ENCODE results near the gene GRIN3A. TPM values are rescaled to one million over a fixed set of nuclear protein-coding genes. Genes with fewer than 3 reads are reported as not detected.

GRIN3A gene
- total RNA-seq, 4 donors from 2014 or later, result under 0.01 to 0.06 TPM; not detected in 2

- no peak for DNase-seq
- no peak for TF ChIP-seq CTCF (IDR thresholded peaks at IDR 0.05)
- TF ChIP-seq POLR2A (IDR thresholded peaks at IDR 0.05), result no peak
- intact Hi-C loops (cut with DNase I), result no loop called here
- Histone ChIP-seq H3K27me3 (no peaks in the 10 kb centered on the region), H3K9me3 (no peaks in the 10 kb centered on the region), H3K4me3 (no peak overlapping the region), H3K4me1 (no peaks in the 10 kb centered on the region), H3K27ac (no peak overlapping the region), H3K36me3 (no peaks in the 10 kb centered on the region)
- 57 to 69% methylated on average over 2 of the region's 2 CpGs for WGBS, 2 donors
These were observed 74.0 kb downstream of the GRIN3A start for GRCh38 chr9:101664453-101664852.

GRCh38 chr9:101652601-101653175 is 85.8 kb downstream of the GRIN3A start:
- no peak for DNase-seq
- H3K9me3 ChIP-seq, result no peaks in the 10 kb centered on the region
- no peaks in the 10 kb centered on the region for H3K27me3 ChIP-seq
- no peak overlapping the region for H3K27ac ChIP-seq
- no peak overlapping the region for H3K4me3 ChIP-seq
- intact Hi-C loops (cut with DNase I), result no loop called here
- TF ChIP-seq POLR2A (IDR thresholded peaks at IDR 0.05), result no peak
- TF ChIP-seq CTCF (IDR thresholded peaks at IDR 0.05), result no peak
- no peaks in the 10 kb centered on the region for H3K4me1 ChIP-seq
- WGBS, 2 donors, result 44 to 45% methylated on average over 2 of the region's 2 CpGs
- no peaks in the 10 kb centered on the region for H3K36me3 ChIP-seq

- 50 to 73% methylated on average over 1 of the region's 1 CpG for WGBS, 2 donors
- TF ChIP-seq CTCF (IDR thresholded peaks at IDR 0.05) (no peak), POLR2A (IDR thresholded peaks at IDR 0.05) (no peak)
These were observed 88.3 kb downstream of the GRIN3A start for GRCh38 chr9:101650142-101650541.

GRCh38 chr9:101648493-101648892 is 90.0 kb downstream of the GRIN3A start:
- no peak for TF ChIP-seq POLR2A (IDR thresholded peaks at IDR 0.05)
- TF ChIP-seq CTCF (IDR thresholded peaks at IDR 0.05), result no peak
- no peak overlapping the region for H3K4me3 ChIP-seq
- no peaks in the 10 kb centered on the region for H3K4me1 ChIP-seq
- no peaks in the 10 kb centered on the region for H3K36me3 ChIP-seq
- no peak overlapping the region for H3K27ac ChIP-seq
- H3K27me3 ChIP-seq, result no peaks in the 10 kb centered on the region
- intact Hi-C loops (cut with DNase I), result no loop called here
- no peaks in the 10 kb centered on the region for H3K9me3 ChIP-seq
- DNase-seq, result no peak
- WGBS, 2 donors, result 22 to 38% methylated on average over 1 of the region's 1 CpG

More at GRCh38 chr9:101650142-101650541, 88.3 kb downstream of the GRIN3A start:
- Histone ChIP-seq H3K36me3 (no peaks in the 10 kb centered on the region), H3K9me3 (no peaks in the 10 kb centered on the region), H3K27ac (no peak overlapping the region), H3K4me1 (no peaks in the 10 kb centered on the region), H3K4me3 (no peak overlapping the region), H3K27me3 (no peaks in the 10 kb centered on the region)
- intact Hi-C loops (cut with DNase I), result no loop called here
- no peak for DNase-seq

GRCh38 chr9:101639785-101640665 is 98.4 kb downstream of the GRIN3A start:
- Histone ChIP-seq H3K4me3 (no peak overlapping the region), H3K27ac (no peak overlapping the region), H3K9me3 (no peaks in the 10 kb centered on the region), H3K4me1 (no peaks in the 10 kb centered on the region), H3K36me3 (no peaks in the 10 kb centered on the region), H3K27me3 (no peaks in the 10 kb centered on the region)
- TF ChIP-seq POLR2A (IDR thresholded peaks at IDR 0.05) (no peak), CTCF (IDR thresholded peaks at IDR 0.05) (no peak)
- intact Hi-C loops (cut with DNase I), result no loop called here
- no peak for DNase-seq
- WGBS, 2 donors, result 57 to 63% methylated on average over 2 of the region's 2 CpGs

Data from esophagus squamous epithelium (tissue), 5 donors.